ENCODE data around the gene CBFA2T3. TPM values are rescaled to one million over a fixed set of nuclear protein-coding genes. Genes with fewer than 3 reads are reported as not detected.

Gene CBFA2T3
- total and polyA plus RNA-seq, 2 of the 8 experiments (the other 6 are each of a cell fraction or from before 2014, with no cell fraction given): 0.51 to 1.3 TPM

- TF ChIP-seq CHD7 (IDR thresholded peaks at IDR 0.05; ENCODE audit: insufficient replicate concordance, low read length) (no peak), CHD1 (IDR thresholded peaks at IDR 0.05; ENCODE audit: low read depth, low read length) (no peak), MAX (IDR thresholded peaks at IDR 0.05) (no peak), KDM5A (IDR thresholded peaks at IDR 0.05; ENCODE audit: low read length) (no peak)
Observed at GRCh38 chr16:88864521-88864920, 112.5 kb downstream of the CBFA2T3 start (continued).
